Fibroblast of peridontal ligament (primary cell): Measurements from ENCODE around the gene MED17.
"Not testable (repeated sequence)": the region's sequence is repeated elsewhere in the genome, so short reads cannot be mapped to it uniquely, and the experiment has no call there.

Experiments used
- DNase-seq: peaks from one replicate; pipeline ENCODE4 v3.0.0-alpha.2; 2010; ENCODE audit errors: extremely low read depth

Gene MED17

GRCh38 chr11:93784145-93784934, at the start of gene MED17:
Gene MED17 (plus strand): TSS chr11:93784282. CDS start chr11:93784514, 232 bp downstream.
- peak; percentile 90 for DNase-seq

- DNase-seq: no peak
Observed at GRCh38 chr11:93734427-93735222, 49.5 kb upstream of the MED17 start.

GRCh38 chr11:93735627-93736026, 48.5 kb upstream of the MED17 start:
- no peak for DNase-seq

- DNase-seq: peak; percentile 62
Observed at GRCh38 chr11:93736129-93736528, 48.0 kb upstream of the MED17 start.

- DNase-seq: no peak
Observed at GRCh38 chr11:93737904-93738612, 46.0 kb upstream of the MED17 start.

- DNase-seq: no peak
Observed at GRCh38 chr11:93738647-93739081, 45.4 kb upstream of the MED17 start.

GRCh38 chr11:93740031-93740729, 43.9 kb upstream of the MED17 start:
- peak; percentile 55 for DNase-seq

- peak; percentile 68 for DNase-seq
Observed at GRCh38 chr11:93740730-93741093, 43.4 kb upstream of the MED17 start.

- peak; percentile 98 for DNase-seq
Observed at GRCh38 chr11:93741094-93741881, 42.8 kb upstream of the MED17 start, which contains the start of the genes C11orf54 and TAF1D. Gene C11orf54 (plus strand): TSS chr11:93741672. CDS start chr11:93747394, 5,722 bp downstream. Gene TAF1D (minus strand): TSS chr11:93741495. CDS start chr11:93739304, 2,191 bp downstream.

GRCh38 chr11:93741882-93742226, 42.2 kb upstream of the MED17 start:
- DNase-seq: no peak

- no peak for DNase-seq
Observed at GRCh38 chr11:93743291-93743690, 40.8 kb upstream of the MED17 start.

- DNase-seq: no peak
Observed at GRCh38 chr11:93744669-93745004, 39.4 kb upstream of the MED17 start.

- DNase-seq: not testable (repeated sequence)
Observed at GRCh38 chr11:93745005-93745755, 38.9 kb upstream of the MED17 start.

- DNase-seq: no peak
Observed at GRCh38 chr11:93746101-93746500, 38.0 kb upstream of the MED17 start.

GRCh38 chr11:93747122-93747521, 37.0 kb upstream of the MED17 start:
- no peak for DNase-seq

- no peak for DNase-seq
Observed at GRCh38 chr11:93751001-93751400, 33.1 kb upstream of the MED17 start.

GRCh38 chr11:93753241-93753640, 30.8 kb upstream of the MED17 start:
- no peak for DNase-seq

- DNase-seq: no peak
Observed at GRCh38 chr11:93756748-93757147, 27.3 kb upstream of the MED17 start.

GRCh38 chr11:93757301-93757700, 26.8 kb upstream of the MED17 start:
- no peak for DNase-seq
